GM19099 (cell line): ENCODE results near the gene UBE3B.

Experiments used
- POLR2A ChIP-seq: IDR thresholded peaks from 3 replicates; pipeline ENCODE4 v1.6.1; 2011; ENCODE audit warnings: low read depth; ENCODE audit not compliant: insufficient read length; ENCODE audit errors: extremely low read depth

UBE3B gene

DNA sequence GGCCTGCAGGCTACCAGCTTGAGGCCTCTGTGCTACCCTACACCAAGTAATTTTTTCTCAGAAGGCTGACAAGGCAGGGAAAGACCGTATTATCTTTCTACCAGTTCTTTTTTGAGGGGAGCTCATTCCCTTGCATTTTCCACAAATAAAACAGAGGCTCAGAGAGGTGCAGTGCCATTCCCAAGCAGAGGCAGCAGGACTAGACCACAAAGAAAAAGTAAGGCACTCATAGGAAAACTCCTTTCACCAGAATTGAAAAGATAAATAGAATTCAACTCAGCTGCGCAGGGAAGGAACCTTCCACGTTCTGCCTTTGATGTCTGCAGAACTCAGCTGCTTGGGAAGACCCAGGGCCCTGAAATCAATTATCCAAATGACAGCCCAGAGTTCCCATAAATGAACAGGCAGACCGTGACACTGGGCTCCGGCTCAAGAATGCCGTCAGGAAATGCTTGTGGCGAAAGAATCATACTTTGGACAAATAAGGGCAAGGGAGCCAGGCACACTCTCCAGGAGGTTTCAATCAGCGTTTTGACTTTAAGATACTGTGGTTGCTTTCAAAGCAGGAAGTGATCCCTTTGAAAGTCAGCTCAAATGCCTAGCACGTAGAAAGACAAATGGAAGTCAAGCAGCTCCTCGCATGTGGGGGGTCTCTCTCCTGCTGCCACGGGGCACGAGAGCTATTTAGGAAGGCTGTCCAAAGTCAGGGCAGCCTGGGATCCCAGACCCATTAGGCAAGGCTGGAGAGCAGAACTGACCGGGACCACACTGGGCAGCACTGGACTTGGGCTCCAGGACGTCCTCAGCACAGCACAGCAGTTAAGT, 14.4 kb upstream of the UBE3B start:
- no peak for TF ChIP-seq POLR2A

DNA sequence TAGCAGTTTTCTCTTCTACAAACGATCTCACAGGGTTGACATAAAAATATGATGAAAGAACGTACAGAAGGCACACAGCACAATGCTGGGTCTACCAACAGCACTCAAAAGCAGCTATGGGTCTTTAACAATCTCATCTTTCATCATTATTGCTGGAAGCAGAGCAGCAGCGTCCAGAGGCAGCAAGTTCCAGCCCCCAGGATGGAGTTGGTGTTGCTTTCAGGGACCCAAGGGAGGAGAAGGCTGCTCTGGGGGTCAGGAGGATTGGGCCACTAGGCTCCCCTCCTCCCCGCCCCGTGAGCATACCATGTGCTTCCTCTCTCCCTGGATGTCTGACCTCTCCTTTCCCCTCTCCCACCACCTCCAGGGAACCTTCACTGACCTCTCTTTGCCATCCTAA, 13.7 kb upstream of the UBE3B start:
- no peak for TF ChIP-seq POLR2A

DNA sequence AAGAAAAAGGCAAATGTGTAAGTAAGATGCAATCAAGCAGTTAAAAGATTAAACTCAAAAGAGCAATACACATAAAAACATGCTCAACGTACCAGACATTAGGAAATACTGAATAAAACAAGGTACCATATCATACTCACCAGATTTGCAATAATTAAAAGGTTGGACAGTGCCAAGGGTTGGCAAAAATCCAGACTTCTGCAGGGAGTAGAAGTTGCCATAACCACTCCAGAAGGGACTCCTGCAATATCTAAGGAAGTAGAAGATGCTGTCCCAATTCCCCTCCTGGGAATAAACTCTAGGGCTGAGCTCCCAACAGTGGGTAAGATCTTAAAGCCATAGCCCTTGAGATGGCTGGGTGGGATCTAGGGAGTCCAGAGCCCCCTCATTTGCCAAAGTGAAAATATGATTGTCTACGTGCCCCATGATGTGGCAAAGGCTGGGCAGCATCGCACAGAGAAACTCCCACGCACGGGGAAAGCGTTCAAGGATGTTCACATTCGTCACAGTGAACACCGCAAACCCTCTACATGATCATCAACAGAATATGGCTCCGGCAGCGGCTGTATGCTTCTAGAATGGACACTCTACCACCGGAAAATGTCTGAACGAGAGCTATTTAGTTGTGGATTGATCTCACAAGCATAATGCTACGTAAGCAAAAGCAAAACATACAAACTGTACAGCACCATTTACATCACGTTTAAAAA, 12.6 kb upstream of the UBE3B start:
- no peak for TF ChIP-seq POLR2A

DNA sequence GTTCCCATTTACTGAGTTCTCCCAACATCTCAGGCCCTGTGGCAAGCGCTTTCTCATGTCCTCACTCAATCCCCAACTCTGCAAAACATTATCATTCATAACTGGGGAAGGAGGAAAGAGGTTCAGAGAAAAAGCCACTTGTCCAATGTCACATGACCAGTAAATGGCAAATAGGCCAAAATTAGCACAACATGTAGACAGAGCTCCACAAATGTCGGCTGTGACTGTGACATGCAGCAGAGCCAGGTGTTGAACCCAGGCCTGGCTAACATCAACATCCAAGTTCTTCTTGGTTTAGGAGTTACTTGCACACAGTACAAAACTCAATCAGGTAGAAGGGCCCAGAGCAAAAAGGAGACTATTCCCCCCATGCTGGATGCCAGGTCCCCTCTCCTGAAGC, 11.1 kb upstream of the UBE3B start:
- TF ChIP-seq POLR2A: no peak

DNA sequence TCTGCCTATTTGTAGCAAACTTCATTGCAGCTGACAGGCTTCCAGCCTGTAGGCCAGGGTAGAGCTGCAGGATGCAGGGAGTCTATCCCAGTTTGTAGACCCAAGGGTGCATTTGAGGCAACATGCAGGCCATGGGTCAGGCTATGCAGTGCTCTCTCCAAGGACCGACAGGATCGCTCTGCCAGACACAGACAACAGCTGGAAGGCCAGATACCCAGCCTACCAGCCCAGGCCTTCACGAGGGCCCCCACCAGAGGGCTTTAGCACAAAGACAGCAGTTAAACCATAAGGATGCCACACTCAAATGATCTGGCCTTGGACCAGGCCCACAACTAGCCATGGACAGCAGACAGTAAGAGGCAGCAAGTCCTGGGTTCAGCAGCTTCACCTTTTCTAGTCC, 10.6 kb upstream of the UBE3B start:
- TF ChIP-seq POLR2A: no peak

DNA sequence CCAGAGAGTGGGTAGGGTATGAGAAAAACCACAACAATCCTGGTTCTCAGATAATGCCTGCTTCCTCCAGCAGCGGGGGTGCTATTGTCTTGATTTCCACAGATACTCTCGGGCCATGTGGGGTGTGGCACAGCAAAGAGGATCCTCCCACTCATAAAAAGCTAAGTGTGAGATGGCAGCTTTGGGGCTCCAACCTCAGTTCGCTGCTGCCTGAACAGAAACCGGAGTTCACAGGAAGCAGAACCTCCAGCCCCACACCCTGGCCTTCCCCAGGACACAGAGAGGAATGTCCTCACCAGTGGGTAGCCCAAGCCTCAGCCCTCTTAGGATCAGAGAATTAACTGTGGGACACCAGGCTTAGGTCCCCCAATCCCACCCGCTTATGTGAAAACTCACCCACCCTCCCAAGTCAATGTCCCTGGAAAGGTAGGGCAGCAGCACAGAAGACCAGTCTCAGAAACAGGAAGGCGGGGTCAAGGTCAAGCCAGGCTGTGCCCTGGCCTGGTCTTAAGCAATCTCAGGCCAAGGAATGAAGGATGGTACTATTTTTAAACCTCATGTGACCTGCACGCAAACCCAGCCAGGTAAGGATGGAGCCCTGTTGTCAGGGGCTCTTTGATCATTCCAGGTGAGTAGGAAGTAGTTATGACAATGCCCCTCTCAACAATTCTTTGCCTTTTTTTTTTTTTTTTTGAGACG, 9.3 kb upstream of the UBE3B start:
- no peak for TF ChIP-seq POLR2A

DNA sequence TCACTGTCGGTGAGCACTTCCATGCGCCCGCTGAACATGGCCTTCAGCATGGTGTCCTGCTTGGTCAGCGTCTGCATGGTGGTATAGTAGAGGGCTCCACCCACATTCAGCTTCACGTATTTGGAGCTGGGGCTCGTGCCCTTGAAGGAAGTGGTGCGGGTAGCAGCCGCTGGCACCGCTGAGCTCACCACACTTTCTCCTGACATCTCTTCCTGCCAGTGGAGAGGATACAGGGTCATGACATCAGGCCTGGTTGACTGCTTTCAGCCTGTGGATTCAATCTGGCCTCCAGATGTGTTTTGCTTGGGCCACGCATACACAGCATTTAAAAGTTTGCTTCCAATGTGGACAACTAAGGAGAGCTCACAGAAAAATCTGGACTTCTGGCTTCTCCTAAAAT, 7.9 kb upstream of the UBE3B start:
- no peak for TF ChIP-seq POLR2A

DNA sequence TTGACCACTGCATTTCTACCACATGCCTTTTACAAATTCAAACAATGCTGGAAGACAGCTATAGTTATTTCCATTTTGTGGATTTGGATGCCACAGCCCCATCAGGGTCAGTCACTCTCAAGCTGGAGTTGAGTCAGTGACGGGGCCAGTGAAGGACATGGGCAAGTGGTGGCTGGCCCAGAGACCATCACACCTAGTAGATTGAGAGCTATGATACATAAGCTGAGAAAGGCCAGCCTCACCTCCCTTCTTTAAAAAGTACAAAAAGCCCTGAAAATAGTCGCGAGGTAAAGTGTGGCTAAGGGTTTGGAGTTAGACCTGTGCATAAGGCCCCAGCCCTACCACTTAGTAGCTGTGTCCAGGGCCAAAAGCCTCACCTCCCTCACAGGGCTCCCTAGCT, 4.4 kb upstream of the UBE3B start:
- no peak for TF ChIP-seq POLR2A

DNA sequence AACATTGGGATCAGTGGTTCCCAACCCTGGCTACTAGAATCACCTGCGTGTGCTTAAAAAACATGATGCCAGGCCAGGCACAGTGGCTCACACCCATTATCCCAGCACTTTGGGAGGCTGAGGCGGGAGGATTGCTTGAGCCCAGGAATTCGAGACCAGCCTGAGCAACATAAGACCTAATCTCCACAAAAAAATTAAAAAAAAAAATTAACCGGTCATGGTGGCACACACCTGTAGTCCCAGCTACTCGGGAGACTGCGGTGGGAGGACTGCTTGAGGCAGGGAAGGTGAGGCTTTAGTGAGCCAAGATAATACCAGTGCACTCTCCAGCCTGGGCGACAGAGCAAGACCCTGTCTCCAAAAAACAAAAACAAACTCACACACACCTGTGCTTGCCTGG, 2.3 kb upstream of the UBE3B start:
- TF ChIP-seq POLR2A: no peak

DNA sequence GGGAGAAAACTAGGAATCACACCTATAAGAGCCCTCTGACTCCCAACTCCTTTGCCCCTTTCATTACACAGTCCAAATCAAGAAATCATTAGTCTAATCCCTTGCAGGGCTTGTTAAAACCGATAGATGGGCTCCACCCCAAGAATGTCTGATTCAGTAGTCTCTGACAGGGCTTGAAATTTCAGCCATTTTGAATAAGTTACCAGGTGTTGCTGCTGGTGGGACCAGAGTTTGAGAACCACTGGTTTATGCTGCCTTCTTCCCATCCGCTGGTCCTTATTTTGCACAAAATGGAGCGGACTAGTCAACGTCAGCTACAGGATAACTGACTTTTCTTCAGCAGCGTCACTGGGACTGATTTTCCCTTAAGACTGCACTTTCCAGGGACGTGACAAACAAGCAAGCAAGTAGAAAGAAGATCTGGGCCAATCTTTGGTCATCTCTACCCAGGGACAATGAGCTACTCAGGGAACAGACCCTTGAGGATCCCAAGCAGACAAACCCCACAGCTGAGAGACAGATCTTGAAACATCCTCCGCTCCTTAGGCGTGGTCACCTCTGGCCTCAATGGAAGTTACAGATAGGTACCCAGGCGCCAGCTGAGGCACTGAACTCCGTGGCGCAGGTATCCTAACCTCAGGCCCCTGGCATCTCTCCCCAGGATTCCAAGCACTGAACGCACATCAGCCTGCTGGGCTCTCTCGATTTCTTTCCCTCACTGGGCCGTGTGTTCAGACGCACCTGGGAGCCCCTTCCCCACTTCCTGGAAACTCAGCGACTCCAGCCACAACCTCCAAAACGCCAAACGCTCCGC, 1.2 kb upstream of the UBE3B start:
- no peak for TF ChIP-seq POLR2A

DNA sequence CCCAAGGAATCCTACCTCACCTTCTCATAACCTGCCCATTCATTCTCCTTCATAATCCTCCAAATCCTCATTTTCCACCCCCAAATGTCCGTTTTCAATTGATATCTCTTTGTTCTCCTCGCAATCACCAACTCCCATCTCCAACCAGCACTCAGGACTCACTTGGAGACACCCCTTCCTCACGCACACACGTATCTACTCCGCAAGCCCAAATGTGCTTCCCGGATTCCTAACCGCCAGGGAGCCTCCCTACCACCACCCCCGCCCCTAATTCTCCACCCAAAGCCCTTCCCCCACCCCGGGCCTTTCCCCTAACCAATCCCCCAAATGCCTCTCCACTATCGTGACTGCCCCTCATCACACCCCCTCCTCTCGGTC, 638 bp upstream of the UBE3B start:
- no peak for TF ChIP-seq POLR2A

DNA sequence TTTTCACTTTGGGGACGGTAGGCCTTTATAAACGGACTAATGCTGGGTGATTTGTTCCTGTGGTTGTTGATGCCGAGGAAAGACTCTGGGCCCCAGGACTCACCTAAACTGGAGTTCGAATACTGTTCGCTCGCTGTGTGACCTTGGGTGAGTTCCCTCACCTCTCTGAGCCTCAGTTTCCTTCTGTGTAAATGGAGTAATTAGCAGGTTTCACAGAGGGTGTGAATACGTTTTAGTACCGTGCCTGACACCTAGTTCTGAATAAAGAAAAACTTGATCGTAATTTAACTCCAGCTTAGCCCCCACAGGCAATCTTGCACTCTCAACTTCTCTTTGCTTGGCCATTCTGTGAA, 505 bp downstream of the UBE3B start:
- TF ChIP-seq POLR2A: no peak

DNA sequence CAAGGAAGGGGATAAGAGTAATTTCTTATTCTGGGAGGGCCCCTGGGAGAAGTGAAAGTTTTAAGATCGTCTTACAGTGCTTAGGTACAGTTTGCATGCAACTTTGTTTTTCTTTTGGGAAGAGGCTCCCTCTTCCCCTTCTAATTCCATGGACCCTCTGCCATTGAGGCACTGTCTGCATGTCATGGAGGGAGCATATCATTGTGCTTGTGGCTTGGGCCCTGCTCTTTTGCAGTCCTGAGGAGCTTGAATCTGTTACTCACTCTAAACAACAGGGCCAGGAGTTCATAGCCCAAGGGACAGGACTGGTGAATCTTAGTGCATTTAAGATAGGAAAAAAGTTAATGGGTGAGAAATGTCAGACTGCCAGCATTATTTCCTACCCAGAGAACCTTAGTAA, 2.3 kb downstream of the UBE3B start:
- no peak for TF ChIP-seq POLR2A

DNA sequence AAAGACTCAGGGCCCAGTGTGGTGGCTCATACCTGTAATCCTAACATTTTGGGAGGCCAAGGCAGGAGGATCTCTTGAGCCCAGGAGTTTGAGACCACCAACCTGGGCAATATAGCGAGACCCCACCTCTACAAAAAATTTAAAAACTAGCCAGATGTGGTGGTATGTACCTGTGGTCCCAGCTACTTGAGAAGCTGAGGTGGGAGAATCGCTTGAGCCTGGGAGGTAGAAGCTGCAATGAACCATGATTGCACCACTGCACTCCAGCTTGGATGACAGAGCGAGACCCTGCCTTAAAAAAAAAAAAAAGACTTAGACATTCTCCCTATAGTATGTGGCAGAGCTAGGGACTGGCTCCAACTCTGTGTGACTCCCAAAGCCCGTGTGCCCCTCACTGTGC, 2.9 kb downstream of the UBE3B start:
- no peak for TF ChIP-seq POLR2A

DNA sequence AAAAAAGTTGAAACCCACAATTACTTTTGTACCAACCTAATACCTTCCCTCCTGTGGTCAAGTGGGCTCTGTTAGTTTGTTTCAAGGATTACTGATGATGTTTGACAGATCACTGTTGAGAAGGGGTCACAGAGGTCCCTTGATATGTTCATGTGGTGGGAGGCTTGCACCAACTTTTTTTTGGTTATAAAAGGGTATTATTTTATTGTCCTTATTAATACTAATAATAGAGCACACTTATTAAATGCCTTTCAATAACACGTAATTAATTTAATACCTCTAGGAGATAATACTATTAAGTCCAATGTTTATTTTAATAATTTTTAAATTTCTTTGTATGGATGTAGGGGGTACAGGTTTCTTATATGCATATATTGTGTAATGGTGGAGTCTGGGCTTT, 4.4 kb downstream of the UBE3B start:
- no peak for TF ChIP-seq POLR2A
